AG08395 (cell line): ENCODE results near the gene C6orf62.
"Not testable (repeated sequence)": the region's sequence is repeated elsewhere in the genome, so short reads cannot be mapped to it uniquely, and the experiment has no call there.

Source experiments
- DNase-seq: peaks from one replicate; pipeline ENCODE4 v3.0.0; 2012; ENCODE audit warnings: mixed read lengths, low spot score

Gene C6orf62

GRCh38 chr6:24668066-24668996 lies 50.6 kb downstream of the C6orf62 start:
- not testable (repeated sequence) for DNase-seq

GRCh38 chr6:24667378-24667803 lies 51.6 kb downstream of the C6orf62 start:
- DNase-seq: peak; percentile 24

DNA sequence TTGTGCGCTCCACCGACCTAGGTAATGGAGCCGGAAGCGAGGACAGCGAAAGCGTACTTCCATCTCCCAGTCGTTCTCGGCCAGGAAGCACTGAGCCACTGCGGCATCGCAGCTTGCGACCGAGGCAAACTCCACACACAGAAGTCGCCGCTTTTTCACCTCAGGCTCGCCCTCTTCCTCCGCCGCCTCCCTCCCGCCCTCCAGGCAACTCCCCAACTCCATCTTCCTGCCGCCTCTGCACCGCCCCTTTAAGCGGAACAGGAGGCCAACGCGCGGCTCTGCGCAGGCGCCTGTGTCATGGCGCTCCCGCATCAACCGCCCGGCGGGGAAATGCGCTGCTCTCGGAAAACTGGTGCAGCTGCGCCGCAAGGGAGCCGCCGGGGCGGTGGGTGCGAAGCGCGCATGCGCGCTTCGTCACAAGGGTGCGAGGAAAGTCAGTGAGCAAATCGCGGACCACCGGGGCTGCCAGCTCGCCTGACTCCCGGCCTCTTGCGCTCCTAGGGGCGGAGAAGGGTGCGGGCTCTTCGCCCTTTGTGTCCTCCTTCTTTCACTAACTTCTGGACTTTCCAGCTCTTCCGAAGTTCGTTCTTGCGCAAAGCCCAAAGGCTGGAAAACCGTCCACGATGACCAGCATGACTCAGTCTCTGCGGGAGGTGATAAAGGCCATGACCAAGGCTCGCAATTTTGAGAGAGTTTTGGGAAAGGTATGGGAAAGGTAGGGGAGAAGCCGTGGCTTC lies 52.1 kb downstream of the C6orf62 start, which contains the start of the genes ACOT13 and TDP2:
ACOT13 (plus strand) TSS at position 437 of the 737 bp plus-strand sequence; CDS start at position 624, 187 bp downstream.
TDP2 (minus strand) TSS at position 259 of the 737 bp plus-strand sequence; CDS start at position 222, 37 bp downstream.
- peak; percentile 99 for DNase-seq

DNA sequence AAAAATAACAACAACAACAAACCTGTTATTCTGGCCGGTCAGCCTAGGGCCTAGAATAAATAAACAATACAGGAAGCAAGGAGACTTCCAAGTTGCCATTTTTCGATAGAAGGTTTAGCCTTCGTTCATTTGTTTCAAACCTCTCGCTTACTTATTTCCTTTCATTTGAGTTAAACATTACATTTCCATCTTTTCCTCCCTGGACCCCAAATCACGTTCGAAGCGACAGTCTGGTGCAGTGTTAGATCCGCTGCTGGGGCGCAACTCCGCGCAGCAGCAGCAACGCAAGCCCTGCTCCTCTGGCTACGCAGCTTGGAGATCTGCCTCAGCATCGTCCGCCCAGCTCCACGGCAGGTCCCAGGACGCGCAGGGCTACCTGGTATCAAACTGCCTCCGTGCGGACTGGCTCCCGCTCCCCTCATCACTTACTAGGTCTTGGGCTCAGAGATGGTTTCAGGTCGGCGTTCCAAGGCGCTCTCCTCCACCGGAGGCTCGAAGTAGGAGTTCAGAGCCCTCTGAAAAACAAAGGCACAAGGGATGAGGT lies 52.8 kb downstream of the C6orf62 start:
- peak; percentile 24 for DNase-seq

GRCh38 chr6:24664046-24664987 lies 54.6 kb downstream of the C6orf62 start:
- DNase-seq: no peak

DNA sequence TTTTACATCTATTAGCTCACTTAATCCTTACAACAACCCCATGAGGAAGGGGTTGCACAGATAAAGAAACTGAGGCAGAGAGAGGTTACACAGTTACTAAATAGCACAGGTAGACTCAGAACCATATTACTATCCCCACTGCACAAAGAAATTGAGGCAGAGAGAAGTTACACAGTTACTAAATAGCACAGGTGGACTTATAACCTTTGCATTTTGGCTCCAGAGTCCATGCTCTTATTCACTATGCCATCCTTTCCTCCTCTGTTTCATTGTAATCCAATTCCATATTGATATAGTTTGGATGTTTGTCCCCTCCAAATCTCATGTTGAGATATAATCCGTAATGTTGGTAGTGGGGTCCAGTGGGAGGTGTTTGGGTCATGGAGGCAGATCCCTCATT lies 55.8 kb downstream of the C6orf62 start:
- no peak for DNase-seq

DNA sequence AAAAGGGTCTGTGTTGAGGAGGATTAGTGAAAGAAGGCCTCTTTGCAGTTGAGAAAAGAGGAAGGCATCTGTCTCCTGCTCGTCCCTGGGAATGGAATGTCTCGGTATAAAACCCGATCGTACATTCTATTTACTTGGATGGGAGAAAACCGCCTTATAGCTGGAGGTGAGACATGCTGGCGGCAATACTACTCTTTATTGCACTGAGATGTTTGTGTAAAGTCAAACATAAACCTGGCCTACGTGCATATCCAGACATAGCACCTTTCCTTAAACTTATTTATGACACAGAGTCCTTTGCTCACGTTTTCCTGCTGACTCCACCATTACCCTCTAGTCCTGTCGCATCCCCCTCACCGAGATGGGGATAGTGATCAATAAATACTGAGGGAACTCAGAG lies 56.7 kb downstream of the C6orf62 start:
- DNase-seq: no peak

DNA sequence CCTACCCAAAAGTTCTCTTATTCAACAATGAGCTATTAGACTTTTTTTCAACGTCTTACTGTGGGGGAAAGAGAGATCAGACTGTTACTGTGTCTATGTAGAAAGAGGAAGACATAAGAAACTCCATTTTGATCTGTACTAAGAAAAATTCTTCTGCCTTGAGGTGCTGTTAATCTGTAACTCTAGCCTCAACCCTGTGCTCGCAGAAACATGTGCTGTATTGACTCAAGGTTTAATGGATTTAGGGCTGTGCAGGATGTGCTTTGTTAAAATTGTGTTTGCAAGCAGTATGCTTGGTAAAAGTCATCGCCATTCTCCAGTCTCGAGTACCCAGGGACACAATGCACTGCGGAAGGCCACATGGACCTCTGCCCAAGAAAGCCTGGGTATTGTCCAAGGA lies 57.2 kb downstream of the C6orf62 start:
- not testable (repeated sequence) for DNase-seq

DNA sequence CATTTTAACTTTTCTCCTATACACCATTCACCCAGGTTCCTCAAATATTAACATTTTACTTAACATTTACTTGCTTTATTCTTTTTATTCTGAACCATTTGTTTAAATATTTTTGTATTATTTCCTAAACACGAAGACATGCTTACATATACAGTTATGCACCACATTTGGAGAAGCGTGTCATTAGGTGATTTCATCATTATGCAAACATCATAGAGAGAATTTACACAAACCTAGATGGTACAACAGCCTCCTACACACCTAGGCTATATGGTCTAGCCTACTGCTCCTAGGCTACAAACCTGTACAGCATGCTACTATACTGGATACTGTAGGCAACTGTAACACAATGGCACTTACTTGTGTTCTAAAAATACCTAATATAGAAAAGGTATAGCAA lies 58.8 kb downstream of the C6orf62 start:
- DNase-seq: no peak

GRCh38 chr6:24659561-24659960 lies 59.4 kb downstream of the C6orf62 start:
- DNase-seq: no peak

DNA sequence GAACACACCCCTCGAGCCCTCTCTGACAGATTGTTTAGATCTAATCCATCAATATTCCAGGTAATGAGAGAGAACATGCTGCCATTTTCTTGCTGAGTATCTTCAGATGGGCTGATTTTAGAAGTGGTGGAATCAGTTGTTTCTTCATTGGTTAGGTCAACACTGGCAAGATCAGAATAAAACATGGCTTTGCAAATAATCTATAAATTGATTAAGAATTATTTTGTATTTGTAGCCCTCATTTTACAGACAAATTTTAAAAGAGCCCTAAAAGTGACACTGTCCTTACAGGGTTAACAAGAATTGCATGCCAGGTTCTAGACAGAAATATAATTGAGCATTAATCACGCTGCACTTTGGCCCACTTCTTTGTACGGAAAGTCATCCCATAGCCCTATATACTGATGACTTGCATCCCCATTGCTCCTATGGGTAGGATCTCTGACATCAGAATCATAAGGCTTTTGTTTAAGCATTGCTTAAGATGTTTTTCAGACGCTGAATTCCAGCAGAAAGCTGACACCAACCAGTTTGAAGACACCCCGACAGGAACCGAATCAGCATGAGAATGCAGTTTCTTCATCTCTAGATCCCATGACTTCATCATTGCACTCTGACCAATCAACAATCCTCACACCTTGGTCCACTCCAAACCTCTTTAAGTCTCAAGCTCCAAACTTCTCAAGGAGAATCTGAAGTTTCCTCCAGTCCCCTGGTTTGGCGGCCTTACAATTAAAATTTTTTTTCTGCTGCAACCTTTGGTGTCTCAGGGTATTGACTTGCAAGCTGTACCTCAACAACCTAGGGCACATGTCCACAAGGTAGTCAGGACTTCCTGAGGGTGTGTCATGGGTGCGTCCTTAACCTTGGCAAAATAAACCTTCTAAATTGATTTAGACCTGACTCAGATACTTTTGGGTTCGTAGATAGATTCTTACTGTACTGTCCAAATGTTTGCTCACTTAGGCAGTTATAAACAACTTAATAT lies 60.1 kb downstream of the C6orf62 start:
- peak; percentile 22 for DNase-seq

DNA sequence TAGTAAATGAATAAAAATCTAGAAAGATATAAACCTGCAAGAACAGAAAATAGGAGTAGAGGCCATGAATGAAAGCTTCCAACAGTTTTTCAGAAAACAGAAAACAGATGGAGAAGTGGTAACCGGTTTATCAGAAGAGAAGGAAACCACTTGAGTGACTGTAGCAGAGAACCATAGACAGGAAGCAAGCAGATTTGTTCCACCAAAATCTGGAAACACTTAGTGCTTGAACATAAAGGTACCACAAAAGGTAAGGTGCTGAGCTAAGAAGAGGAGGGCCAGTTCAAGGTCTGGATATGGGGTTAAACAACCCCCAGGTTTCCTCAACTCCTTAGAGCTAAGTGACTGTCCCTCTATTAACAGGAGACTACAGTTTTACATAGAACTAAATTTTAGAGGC lies 63.7 kb downstream of the C6orf62 start:
- no peak for DNase-seq
